SK-N-MC (cell line): ENCODE data around the gene KBTBD4.
"Not testable (repeated sequence)": the region's sequence is repeated elsewhere in the genome, so short reads cannot be mapped to it uniquely, and the experiment has no call there.

Experiments
- DNase-seq: peaks from one replicate; pipeline ENCODE4 v3.0.0-alpha.2; 2011; ENCODE audit warnings: low read depth, low spot score
- H3K27ac ChIP-seq: fragments of 200-600 bp; sonication (generic); 2 replicates; pipeline ENCODE4 v1.5.1; 2016; ENCODE audit warnings: mixed run types
- H3K36me3 ChIP-seq: fragments of 200-600 bp; sonication (generic); 2 replicates; pipeline ENCODE4 v1.6.1; 2017; ENCODE audit warnings: antibody characterized with exemption, low read length, mixed read lengths; ENCODE audit not compliant: insufficient read depth
- H3K4me3 ChIP-seq: fragments of 200-600 bp; sonication (generic); 2 replicates; pipeline ENCODE4 v1.5.1; 2016
- H3K9ac ChIP-seq: fragments of 200-600 bp; sonication (generic); 2 replicates; pipeline ENCODE4 v1.8.0; 2017; ENCODE audit warnings: mixed run types, mixed read lengths; ENCODE audit not compliant: insufficient read length
- H3K9me3 ChIP-seq: fragments of 200-600 bp; sonication (generic); 2 replicates; pipeline ENCODE4 v1.6.1; 2017; ENCODE audit warnings: low read depth, mild to moderate bottlenecking, antibody characterized with exemption, low read length, moderate library complexity, mixed read lengths
- EZH2 ChIP-seq: fragments of 200-600 bp; sonication (generic); IDR thresholded peaks from one replicate; pipeline ENCODE4 v1.6.1; 2017; ENCODE audit warnings: antibody characterized with exemption
- FOXP2 ChIP-seq: optimal IDR thresholded peaks from 2 replicates; pipeline ENCODE3; 2011; ENCODE audit warnings: mild to moderate bottlenecking, moderate library complexity; ENCODE audit not compliant: insufficient read depth; ENCODE audit errors: extremely low read length, control extremely low read depth
- POLR2AphosphoS5 ChIP-seq: IDR thresholded peaks from 2 replicates; pipeline ENCODE4 v1.6.1; 2012; ENCODE audit warnings: mild to moderate bottlenecking, low read depth, low read length, borderline replicate concordance

The KBTBD4 gene

GRCh38 chr11:47558695-47559094 lies 20.1 kb downstream of the KBTBD4 start:
- no peak for DNase-seq
- no peak for TF ChIP-seq POLR2AphosphoS5
- TF ChIP-seq FOXP2, result no peak
- no peak for TF ChIP-seq EZH2

GRCh38 chr11:47557004-47557403 lies 21.8 kb downstream of the KBTBD4 start:
- not testable (repeated sequence) for DNase-seq, H3K9me3 ChIP-seq, H3K4me3 ChIP-seq, H3K9ac ChIP-seq, H3K27ac ChIP-seq, H3K36me3 ChIP-seq

More at GRCh38 chr11:47558695-47559094, 20.1 kb downstream of the KBTBD4 start:
- Histone ChIP-seq H3K4me3 (no peak overlapping the region), H3K9ac (no peak overlapping the region), H3K9me3 (no peaks in the 10 kb centered on the region), H3K36me3 (no peaks in the 10 kb centered on the region), H3K27ac (no peak overlapping the region)

DNA sequence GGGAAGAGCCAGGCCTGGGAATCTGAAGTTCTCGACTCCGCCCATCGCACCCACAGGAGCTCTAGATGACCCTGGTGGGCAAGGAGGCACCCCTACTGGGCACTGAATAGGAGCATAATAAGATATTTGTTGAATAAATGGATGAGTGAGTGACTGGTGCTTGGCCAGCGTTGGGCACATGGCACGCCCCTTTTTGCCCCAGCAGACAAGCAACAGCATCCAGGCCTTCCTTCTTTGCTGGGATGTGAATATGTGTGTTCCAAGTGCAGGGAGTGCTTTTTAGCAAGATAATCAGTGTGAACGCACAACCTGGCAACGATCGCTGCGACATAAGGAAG lies 25.4 kb downstream of the KBTBD4 start:
- H3K9me3 ChIP-seq, result no peaks in the 10 kb centered on the region
- peaks cover 27% of the 10 kb centered on the region for H3K36me3 ChIP-seq
- TF ChIP-seq POLR2AphosphoS5, result no peak
- TF ChIP-seq FOXP2, result no peak
- no peak for TF ChIP-seq EZH2
- peak overlapping the region; percentile 70; the same call in 1 of the 2 replicates for H3K27ac ChIP-seq
- DNase-seq, result no peak
- peak overlapping the region; percentile 79 for H3K9ac ChIP-seq
- H3K4me3 ChIP-seq, result peak overlapping the region; percentile 100

DNA sequence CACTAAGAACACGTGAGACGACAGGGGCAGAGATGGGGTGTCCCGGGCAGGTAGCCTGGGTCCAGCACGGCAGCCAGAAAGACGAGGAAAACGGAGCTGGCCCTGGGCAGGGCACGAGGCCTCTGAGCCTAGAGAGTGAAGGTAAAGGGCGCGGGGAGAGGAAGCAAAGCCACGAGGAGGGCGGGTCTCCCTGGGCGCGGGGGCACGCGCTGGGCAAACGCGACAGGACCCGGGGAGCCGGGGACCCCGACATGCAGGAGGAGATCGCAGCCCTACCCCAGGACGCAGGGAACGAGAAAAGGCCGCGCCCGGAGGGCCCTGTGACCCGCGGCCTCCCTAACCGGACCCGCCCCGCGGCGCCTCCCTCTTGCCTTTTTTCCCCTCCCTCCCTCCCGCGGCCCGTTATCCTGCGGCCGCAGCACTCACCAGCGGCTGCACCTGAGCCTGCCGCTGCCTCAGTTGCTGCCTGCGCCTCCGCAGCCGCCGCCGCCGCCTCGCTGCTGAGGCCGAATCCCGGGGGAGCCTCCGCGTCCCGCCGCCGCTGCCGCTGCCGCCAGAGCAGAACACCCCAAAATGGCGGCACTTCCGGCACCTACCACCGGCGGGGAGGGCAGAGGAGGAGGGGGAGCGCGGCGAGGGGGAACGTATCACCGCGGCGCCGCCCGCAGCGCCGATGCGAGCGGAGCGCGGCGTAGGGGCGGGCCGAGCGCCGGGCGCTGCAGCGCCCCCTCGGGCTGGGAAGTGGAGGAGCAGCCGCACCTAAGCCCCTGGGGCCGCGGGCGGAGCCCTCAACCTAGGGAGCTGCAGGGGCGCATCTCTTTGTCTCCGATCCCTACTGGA lies 26.0 kb downstream of the KBTBD4 start, which contains the start of gene CELF1:
Gene CELF1 (minus strand): TSS at position 567 of the 840 bp plus-strand sequence. CDS start 53,609 bp downstream, outside the sequence.
- H3K27ac ChIP-seq, result peak within 1 kb of the TSS; percentile 85
- no peak for DNase-seq
- TF ChIP-seq FOXP2, result no peak
- TF ChIP-seq POLR2AphosphoS5, result peak; percentile 90

GRCh38 chr11:47552056-47552565 lies 26.7 kb downstream of the KBTBD4 start:
- peak overlapping the region; percentile 99 for H3K9ac ChIP-seq
- H3K4me3 ChIP-seq, result peak overlapping the region; percentile 100
- no peaks in the 10 kb centered on the region for H3K9me3 ChIP-seq
- TF ChIP-seq POLR2AphosphoS5 (no peak), FOXP2 (no peak), EZH2 (no peak)
- DNase-seq, result no peak
- peaks cover 34% of the 10 kb centered on the region for H3K36me3 ChIP-seq
- peak overlapping the region; percentile 85 for H3K27ac ChIP-seq

More for the DNA sequence above, 26.0 kb downstream of the KBTBD4 start, which contains the start of gene CELF1:
- Histone ChIP-seq H3K4me3 (peak within 1 kb of the TSS; percentile 100), H3K9ac (peak within 1 kb of the TSS; percentile 99), H3K36me3 (peaks cover 33% of the 10 kb centered on the region), H3K9me3 (no peaks in the 10 kb centered on the region)

DNA sequence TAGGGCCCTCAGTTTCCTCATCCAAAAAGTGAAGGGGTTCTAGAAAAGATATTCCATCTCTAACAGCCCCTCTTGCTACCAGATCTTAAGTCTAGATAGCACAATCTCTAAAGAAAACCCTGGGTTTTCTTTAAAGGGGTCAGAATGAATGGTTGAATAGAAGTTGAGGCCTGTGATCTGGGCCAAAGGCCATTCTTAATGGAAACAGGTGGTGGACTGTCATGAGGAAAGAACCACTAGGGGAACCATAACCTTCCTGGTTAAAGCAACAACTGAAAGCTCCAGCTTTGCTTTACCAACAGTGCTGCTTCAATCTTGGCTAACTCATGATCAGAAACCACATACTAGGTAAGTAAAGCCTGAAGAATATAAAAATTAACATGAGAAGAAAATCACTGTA lies 27.7 kb downstream of the KBTBD4 start:
- Histone ChIP-seq H3K9ac (peak overlapping the region; percentile 99), H3K4me3 (peak overlapping the region; percentile 100), H3K36me3 (peaks cover 39% of the 10 kb centered on the region), H3K9me3 (no peaks in the 10 kb centered on the region), H3K27ac (no peak overlapping the region)
- TF ChIP-seq POLR2AphosphoS5 (no peak), FOXP2 (no peak), EZH2 (no peak)
- DNase-seq, result no peak

- H3K27ac ChIP-seq, result no peak overlapping the region
- H3K4me3 ChIP-seq, result peak overlapping the region; percentile 100; the same call in 1 of the 2 replicates
- no peak for DNase-seq
- no peak for TF ChIP-seq POLR2AphosphoS5
- TF ChIP-seq FOXP2, result no peak
- TF ChIP-seq EZH2, result no peak
- no peak overlapping the region for H3K9ac ChIP-seq
- H3K36me3 ChIP-seq, result peaks cover 39% of the 10 kb centered on the region
- no peaks in the 10 kb centered on the region for H3K9me3 ChIP-seq
These were observed 28.3 kb downstream of the KBTBD4 start for GRCh38 chr11:47550288-47551047.

- DNase-seq, H3K9ac ChIP-seq: not testable (repeated sequence)
- H3K36me3 ChIP-seq, result peaks cover 38% of the 10 kb centered on the region
These were observed 32.5 kb downstream of the KBTBD4 start for GRCh38 chr11:47546274-47546673.

GRCh38 chr11:47545298-47545697 lies 33.5 kb downstream of the KBTBD4 start:
- Histone ChIP-seq H3K9me3 (no peaks in the 10 kb centered on the region), H3K27ac (no peak overlapping the region), H3K36me3 (peaks cover 28% of the 10 kb centered on the region), H3K4me3 (no peak overlapping the region), H3K9ac (no peak overlapping the region)
- no peak for DNase-seq
- TF ChIP-seq EZH2 (no peak), POLR2AphosphoS5 (no peak), FOXP2 (no peak)

More at GRCh38 chr11:47546274-47546673, 32.5 kb downstream of the KBTBD4 start:
- H3K4me3 ChIP-seq, H3K9me3 ChIP-seq, H3K27ac ChIP-seq: not testable (repeated sequence)
